ENCODE measurements around the gene NRF1.
"Not testable (repeated sequence)": the region's sequence is repeated elsewhere in the genome, so short reads cannot be mapped to it uniquely, and the experiment has no call there.

The NRF1 gene

DNA sequence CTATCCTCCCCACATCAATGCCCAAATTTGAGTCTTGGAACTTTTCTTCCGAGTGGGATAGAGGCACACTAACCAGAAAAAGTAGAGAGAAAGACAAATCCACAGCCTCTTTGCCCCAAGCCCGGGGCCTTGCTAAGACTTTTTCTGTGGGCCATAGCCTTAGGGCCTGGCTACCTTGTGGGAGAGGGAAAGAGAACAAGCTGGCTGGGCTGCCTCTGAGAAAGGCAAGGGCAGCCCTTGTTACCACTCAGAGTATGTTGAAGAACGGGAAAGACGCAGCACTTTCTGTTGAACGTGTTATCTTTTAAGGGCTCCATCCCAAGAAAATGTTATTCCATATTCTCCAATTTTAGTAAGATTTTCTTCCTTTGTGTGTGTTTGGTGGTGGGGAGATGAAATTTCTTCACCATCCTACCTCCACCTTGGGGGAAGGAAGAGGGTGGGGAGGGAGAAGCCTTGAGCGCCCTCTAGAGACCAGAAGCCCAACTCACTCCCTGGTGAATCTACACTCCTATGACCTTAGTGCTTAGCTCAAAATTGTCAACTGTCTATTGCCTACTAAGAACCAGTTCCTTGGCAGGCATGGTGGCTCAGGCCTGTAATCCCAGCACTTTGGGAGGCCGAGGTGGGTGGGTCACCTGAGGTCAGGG lies 3.9 kb upstream of the NRF1 start:
- DNase-seq, result peak; percentile 30

DNA sequence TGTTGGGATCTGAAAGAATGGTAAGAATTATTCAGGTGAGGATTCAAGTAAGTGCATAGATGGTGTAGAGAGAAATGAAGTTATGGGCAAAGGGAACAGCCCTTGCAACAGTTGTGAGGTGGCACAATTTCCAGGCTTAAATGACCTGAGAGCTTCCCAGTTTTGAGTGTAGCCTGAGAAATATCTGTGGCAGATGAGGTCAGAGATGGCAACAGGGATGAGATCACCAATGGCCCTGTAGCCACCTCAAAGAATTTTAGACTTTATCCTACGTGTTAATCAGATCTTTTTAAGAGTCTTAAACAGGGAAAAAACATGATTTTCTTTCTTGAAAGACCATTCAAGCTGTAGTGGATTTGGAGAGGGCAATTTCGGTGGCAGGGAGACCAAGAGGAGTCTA lies 1.9 kb upstream of the NRF1 start:
- DNase-seq, result no peak

DNA sequence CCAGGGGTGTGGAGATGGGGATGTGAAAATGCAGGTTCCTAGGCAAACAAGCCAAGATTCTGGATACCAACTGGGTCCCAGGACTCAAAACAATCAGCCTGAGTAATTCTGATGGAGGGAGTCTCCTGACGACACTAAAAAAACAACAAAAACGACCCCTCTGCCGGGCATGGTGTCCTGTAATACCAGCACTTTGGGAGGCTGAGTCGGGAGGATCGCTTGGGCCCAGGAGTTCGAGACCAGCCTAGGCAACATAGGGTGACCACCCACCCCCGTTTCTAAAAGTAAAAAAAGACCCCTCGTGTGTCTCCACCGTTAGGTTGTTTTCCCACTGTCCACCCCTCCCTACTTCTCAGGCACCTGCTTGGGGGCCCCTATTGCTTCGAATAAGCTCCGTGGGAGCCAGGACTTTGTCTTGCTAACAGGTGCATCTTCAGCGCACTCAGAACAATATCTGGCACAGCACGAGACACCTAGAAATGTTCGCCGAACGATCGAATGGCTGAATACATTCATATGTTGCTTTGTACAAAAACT lies 743 bp upstream of the NRF1 start:
- no peak for DNase-seq

DNA sequence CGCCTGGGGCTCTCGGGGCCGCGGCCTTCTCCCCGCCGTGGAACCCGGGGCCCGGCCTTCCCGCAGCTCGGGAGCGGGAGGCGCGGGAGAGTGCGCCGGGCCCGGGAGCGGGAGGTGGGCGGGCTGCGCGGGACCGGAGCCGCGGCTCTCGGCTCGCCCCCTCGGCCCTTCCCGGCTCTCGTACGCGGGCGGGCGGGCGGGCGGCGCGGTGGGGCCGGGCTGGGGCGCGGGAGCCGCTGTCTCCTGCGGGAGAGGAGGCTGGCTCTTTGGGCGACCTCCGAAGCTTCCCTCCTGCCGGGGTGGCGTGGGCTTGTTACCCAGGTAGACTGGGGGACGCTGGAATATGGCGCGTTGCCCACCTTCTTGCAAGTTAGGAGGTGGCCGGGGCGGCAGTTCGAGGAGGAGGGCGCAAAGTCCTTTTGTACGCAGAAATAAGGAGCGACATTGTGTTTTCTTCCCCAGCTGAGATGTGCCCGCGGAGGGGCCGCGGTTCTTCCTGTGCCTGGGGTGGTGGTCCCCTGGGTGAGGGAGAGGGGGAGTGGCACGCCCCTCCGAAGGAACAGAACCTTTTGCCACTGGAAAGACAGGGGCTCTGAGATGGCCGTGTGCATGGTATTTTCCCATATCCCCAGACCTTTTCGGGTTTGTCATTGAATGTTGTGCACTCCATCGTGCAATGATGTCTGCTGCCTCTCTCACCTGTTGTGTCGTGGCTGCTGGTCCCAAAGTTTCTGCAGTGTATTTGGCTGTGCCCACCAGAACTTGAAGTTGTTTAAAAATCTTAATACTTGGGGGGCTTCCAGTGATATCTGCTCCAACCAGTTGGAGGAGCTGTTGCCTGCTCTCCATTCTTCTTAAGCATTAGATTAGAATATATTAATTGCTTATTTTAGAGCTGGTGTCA lies 844 bp downstream of the NRF1 start:
- peak; percentile 38 for DNase-seq

DNA sequence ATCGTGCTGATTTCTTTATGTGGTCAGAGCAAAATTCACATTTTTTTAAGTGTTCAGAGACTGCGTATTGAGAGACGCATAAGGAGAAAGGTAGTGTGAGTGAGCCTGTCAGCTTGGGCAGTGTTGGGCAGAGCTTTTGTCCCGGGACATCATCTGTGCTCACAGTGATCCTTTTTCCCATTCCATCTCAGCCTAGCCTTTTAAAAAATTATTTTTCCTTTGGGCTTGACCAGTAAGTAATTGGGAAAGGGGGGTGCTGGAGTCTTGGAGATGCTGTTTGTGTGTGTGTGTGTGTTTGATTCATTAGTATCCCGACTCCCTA lies 1.5 kb downstream of the NRF1 start:
- no peak for DNase-seq

DNA sequence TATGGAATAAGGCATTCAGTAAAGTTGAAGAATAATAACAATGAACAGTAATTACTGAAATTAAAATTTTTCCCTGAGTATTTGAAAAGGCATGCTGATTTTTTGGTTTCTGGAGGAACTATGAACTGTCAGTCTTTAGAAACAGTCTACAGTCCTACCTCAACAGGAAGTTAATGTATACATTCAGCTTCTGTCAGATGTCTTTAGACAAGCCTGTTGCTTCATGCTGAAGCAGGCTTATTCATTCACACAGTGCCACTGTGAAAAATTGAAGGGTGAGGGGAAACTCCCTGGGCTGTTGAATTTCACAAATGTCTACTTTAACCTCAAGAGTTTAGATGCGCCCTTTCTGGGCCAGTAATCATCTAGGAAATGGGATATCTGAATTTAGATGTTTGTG lies 3.5 kb downstream of the NRF1 start:
- peak; percentile 46 for DNase-seq

DNA sequence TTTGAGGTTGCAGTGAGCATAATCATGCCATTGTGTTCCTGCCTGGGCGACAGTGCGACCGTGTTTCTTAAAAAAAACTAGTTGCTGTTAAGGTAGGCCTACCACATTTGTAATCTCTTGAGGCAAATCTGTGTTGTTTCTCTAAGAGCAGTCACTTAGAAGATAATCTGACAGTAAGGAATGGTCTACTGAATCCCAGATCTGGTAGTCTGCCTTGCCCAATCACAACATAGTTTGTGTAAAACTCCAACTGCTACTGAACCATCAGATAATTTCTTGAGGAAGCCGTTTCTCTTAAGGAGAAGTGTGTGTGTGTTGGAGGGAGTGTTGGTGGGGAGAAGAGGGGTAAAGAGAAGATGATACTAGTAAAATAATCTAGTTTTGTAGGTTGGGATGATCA lies 5.0 kb downstream of the NRF1 start:
- DNase-seq, result no peak

DNA sequence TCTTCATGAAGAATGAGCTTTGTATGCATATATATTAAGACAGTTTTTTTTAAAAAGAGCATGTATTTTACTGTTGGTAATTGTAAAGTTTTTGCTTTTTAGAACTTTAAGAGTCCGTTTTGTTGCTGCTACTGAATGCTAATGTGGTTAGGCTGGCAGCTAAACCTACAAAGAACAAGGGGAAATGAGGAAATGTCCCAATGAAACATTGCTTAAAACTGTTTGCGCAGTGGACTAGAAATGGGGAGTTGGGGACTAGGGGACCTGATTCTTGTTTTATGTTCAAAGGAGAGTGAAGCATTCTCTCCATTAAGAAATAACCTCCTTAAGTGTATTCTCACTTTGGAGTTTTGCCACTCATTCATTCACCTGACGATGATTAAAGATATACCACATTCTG lies 5.7 kb downstream of the NRF1 start:
- no peak for DNase-seq

DNA sequence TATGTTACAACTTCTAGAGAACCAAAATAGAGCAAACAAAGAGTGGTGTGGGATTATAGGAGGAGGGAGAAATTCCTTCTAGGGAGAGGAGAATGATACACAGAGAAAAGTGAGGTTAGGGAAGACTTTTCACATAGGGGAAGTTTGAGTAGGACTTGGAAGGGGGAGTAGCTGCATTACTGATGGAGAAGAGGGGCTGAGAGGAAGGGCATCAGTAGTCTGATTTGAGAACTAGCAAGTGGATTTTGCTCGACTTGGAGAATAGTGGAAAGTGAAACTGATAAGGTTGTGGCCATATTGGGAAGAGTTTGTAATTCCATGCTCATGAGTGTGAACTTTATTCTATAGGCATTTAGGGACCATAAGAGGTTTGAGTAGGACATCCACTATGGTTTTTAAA lies 6.1 kb downstream of the NRF1 start:
- no peak for DNase-seq

DNA sequence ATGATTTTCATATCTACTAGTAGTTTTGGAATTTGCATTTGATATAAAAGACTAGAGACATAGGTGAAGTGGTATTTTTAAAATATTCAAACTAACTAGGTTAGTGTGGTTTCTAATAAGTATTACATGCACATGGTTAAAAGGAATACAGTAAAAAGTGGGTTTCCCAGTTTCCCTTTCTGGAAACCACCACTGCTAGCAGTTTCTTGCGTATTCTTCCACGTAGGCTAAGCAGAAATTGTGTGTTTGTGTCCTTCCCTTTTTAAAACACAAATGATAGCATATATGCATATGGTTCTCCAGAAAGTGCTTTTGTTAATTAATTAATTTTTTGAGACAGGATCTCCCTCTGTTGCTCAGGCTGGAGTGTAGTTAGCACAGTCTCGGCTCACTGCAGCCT lies 15.4 kb downstream of the NRF1 start:
- no peak for DNase-seq

DNA sequence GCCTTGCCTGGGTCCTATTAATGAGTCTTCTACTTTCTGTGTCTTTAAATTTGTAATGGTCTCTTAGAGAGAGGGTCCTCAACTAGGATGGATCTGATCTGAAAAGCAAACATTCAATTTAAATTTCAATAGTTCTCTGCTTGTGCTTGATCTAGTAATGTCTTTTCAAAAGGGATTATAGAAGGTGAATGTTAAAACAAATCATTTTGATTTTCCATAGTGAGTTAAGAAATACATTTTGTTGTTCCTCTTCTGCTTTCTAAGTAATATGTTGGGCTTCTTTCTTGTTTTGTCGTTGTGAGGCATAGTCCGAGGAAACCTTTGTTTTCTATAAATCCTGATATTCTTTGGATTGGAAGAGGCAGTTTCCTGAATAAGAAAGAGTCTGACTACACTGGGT lies 18.8 kb downstream of the NRF1 start:
- DNase-seq, result no peak

DNA sequence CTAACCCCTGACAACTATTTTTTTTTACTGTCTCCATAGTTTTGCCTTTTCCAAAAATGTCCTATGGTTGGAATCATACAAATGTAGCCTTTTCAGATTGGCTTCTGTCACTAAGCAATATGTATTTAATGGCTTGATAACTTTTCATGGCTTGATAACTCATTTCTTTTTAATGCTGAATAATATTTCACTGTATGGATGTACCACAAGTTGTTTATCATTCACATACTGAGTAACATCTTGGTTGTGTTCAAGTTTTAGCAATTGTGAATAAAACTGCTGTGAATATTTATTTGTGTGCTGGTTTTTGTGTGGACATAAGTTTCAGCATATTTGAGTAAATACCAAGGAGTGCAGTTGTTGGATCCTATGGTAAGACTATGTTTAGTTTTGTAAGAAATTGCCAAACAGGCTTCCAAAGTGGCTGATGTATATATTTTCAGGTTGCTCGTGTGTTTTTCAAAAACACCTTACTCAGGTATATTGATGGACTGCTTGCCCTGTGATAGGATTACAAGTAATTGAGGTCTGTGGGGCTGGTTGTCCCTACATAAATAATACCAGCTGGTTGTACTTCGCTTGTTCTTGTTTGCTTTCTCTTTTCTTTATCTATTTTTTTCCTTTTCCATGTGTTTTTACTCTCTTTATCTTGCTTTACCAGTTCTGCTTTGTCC lies 23.0 kb downstream of the NRF1 start:
- no peak for DNase-seq

DNA sequence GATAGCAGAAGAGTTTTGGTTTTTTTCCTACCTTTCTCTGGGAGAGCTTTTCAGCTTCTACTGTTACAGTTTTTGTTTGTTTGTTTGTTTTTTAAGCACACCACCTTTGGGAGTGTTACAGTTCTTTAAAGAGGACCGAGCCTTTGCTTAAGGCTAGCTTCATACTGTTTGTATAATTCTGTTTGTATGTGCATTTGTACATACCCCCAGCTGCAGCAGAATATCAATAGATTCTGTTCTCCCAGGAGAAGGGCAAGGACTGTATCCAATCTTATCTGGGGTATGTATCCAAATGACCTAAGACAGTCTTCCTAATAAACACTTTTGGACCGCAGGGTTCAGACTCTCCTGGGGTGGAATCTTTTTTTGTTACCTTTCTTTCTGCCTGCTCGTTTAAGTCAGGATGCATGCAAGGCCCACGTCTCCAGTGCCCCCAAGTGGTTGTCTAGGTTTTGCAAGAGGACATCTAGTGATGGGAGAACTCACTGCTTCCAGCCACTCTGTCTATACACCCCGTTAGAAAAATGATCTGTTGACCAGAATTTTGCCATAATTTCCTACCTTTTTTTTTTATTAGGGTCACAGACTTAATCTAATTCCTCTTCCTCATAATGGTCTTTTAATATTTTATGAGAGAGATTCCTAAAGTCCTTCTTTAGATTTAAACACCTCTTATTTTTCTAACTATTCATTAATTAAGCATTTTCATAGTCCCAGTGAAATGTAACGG lies 23.9 kb downstream of the NRF1 start:
- DNase-seq, result peak; percentile 70

DNA sequence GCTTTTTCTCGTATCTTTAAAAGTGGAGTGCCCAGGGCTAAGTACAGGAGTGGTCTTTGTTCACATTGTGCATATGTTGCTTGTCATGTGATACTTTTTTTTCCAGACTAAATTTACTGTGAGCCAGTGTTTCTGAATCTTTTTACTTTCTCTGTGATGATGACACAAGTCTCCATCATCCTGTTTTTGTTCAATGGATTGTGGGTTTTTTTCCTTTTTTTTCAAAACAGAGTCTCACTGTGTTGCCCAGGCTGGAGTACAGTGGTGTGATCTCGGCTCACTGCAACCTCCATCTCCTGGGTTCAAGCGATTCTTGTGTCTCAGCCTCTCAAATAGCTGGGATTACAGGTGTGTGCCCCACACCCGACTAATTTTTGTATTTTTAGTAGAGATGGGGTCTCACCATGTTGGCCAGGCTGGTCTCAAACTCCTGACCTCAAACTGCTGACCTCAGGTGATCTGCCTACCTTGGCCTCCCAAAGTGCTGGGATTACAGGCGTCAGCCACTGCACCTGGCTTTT lies 24.6 kb downstream of the NRF1 start:
- DNase-seq, result not testable (repeated sequence)

DNA sequence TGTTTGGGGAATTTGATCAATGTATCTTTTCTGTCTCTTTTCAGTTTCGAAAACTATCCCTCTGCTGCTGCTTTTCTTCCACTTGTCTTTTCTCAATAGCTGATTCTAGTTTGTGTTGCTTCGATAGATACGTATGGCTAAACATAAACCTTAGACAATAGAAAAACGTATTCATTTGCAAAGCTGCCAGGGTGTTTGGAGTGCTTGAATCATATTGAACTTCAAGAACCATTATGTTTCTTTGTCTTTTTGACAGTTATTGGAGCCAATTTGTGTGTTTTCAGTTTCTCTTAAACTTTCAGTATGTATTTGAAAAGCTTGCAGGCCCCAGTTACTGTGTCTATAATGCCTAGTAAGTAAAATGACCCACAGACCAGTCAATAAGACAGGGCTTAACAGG lies 25.1 kb downstream of the NRF1 start:
- no peak for DNase-seq

DNA sequence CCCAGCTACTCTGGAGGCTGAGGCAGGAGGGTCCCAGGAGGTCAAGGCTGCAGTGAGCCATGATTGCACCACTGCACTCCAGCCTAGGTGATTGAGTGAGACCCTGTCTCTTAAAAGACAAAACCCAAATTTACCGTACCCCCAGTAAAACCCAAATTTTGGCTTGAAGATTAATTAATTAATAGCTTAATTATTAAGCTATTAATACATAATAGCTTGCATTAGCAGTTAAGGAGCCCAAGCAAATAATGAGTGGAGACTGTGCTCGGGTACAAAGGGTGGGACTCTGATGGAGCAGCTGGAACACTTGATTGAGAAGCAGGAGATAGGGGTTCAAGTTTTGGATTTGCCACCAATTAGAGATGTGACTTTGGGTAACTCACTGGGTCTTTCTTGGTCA lies 28.9 kb downstream of the NRF1 start:
- DNase-seq, result no peak

DNA sequence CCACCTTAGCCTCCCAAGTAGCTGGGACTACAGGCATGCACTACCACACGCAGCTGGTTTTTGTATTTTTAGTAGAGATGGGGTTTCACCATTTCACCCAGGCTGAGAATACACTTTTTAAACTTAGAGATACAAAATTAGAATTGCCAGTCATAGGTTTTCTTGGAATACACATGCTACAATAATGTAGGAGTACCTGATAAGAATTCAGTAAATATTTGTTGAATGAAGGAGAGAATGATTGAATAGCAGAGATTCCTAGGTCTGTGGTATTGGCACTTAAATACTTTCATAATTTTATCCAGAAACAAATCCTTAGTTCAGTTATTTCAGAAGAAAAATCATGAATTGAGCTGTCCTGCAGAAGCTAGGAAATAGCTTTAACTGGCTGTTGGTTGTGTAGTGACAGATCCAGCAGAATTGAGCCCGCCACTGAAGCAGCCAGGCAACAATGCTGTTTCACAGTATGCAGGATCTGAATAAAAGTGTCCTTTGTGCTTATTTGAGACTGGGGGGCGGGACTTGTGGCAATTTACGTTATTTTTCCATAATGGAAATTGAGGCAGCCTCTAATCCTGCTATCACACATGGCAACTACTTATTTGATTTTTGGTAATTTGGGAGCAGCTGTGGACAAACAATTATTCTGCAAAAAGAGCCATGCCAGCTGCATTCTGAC lies 31.5 kb downstream of the NRF1 start:
- no peak for DNase-seq

DNA sequence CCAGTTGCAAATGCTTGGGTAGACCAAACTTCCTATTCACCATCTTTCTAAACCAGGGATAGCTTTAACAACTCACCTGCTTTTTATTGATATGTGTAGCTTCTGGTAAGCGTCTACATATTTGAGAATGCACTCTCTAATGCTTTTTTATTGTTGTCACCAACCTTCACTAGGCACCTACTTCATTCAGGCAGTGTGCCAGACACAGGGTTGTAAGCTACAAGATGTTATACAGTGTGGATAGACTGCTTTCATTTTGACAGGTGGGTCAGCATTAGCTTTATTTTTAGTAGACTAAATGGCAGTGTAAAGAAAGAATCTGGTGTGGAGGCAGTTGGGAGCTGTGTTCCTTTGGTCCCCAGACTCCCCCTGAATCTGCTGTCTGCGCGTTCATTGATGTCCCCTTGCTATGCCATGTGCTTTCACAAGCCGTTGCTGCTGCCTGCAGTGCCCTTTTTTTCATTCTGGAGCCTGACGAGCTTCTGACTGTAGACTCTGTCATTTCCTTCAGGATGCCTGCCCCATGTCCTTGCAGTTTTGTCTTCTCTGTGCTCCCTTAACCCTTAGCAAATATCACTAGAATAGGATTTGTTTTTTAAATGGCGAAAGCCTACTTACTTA lies 32.1 kb downstream of the NRF1 start:
- no peak for DNase-seq

DNA sequence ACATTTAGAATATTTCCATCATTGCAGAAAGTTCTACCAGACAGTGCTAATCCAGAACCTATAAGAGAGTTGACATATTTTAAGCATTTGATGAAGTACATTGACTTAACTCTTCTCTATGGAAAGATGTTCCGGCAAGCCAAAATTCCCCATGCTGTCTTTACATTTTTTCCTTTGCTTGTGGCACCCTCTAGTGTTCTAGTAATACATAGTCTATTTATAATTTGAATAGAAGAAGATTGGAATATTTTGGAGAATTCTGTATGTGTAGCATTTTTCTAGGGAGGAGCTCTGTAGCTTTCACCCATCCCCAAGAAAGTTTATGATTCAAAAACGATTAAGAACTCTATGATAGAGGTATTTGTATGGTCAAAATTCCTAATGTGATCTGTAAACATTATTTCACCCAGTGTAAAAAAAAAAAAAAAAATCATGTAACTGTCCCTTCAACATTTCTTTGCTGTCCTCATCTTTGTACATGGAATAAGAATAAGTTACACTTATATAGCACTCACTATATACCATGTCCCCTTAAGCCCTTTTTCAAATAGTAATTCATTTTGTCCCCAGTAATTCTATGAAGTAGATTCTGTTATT lies 33.2 kb downstream of the NRF1 start:
- peak; percentile 59 for DNase-seq

DNA sequence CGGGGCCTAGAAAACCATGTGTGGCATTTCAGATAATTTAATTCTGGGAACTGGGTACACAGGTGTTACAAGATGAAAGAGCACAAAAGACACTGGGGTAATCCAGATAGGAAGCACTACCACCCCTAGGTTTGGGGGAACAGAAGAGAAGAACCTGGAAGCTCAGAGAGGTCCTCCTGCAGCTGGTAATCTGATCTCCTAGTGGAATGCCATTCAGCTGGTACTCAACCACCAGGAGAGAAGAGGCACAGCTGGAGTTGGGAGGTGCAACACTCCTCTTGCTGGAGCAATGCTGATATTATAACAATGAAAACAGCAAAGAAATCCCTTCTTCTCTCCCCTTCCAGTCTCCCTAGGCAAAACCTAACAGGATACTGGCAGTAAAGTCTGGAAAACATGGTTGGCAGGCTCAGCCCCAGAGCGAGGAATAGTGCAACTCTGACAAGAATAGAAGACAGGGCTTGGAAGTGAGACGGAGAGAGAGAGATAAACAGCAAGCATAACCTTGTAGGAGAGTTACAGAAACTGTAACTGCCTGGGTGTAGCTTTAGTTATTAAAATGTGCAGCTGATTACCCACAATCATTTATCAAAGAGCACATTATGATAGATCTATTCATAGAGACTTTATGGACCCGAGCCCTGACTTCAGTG lies 35.0 kb downstream of the NRF1 start:
- DNase-seq, result no peak

DNA sequence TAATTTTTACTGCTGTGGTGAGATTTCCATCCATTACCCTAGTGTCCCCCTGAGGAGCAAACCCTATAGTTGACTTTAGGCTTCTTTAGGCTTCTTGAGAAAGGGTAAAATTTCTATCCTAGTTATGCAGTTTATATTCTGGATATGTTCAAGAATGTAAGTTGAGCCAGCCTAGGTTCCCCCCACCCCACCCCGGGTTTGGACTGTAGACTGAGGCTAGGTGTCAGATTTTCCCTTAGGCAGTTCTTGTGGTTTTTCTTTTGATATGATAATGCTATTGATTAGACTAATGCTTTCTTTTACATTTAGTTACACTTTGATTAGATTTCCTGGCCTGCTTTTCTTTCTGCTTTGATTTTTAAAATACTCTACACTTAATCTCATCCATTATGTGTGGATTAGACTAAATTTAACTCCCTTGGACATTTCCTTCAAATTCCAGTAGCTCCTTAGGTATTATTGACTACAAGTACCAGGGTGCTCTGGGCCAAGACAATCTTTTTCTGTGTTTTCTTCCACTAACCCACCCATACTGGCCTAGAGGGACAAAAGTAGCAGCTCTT lies 37.7 kb downstream of the NRF1 start:
- no peak for DNase-seq
